Measurements from ENCODE around the gene DNASE1L3.

DNA sequence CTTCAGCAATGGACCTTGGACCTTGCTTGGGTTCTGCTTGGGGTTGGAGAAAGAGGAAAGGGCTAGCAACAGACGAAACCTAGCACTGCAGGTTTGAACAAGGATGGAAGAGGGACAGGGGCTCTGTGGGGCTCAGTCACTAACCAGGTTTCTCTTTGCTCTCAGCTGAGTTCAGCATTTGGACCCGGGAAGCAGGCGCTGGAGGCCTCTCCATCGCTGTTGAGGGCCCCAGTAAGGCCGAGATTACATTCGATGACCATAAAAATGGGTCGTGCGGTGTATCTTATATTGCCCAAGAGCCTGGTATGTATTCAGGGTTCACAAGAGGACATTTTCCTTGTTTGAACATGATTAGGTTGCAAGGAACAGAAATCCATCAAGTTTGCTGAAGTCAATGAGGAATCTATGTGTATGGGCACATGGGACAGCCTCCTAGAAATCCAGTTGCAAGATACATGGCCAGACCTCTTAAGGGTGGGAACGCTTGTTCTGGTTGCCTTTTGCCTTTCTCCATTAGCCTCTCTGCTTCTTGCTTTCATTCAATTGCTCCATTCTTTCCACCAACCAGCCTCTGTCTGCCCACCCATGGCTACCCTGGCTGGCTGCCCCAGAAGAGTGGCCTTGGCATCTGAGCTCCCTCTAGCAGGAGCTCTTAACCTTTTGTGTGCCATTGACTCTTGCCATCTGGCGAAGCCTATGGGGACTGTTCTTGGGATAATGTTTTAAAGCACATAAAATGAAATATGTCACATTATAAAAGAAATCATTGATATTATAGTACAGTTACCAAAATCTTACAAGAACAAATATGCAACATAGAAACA lies 55.9 kb downstream of the DNASE1L3 start:
- TF ChIP-seq GABPA (IDR thresholded peaks at IDR 0.05; ENCODE audit: borderline replicate concordance, insufficient read depth, low read length) (no peak), NRF1 (IDR thresholded peaks at IDR 0.05; ENCODE audit: low read depth, low read length) (no peak), CHD1 (IDR thresholded peaks at IDR 0.05; ENCODE audit: low read depth, low read length) (no peak), CHD2 (IDR thresholded peaks at IDR 0.05; ENCODE audit: low read length) (no peak), TAF1 (IDR thresholded peaks at IDR 0.05; ENCODE audit: low read depth, low read length) (no peak), ZNF274 (IDR thresholded peaks at IDR 0.05; ENCODE audit: borderline replicate concordance, extremely low read depth, low read length) (no peak), EZH2 (IDR thresholded peaks at IDR 0.05; ENCODE audit: low read depth, low read length, severe bottlenecking) (no peak), POLR2A (IDR thresholded peaks at IDR 0.05; ENCODE audit: control extremely low read depth in 1 of 2, low read depth in 2 of 2, low read length in 2 of 2) (no peak), KDM1A (IDR thresholded peaks at IDR 0.05; ENCODE audit: borderline replicate concordance, low read length) (no peak)
- TF ChIP-seq, protein P1, sequence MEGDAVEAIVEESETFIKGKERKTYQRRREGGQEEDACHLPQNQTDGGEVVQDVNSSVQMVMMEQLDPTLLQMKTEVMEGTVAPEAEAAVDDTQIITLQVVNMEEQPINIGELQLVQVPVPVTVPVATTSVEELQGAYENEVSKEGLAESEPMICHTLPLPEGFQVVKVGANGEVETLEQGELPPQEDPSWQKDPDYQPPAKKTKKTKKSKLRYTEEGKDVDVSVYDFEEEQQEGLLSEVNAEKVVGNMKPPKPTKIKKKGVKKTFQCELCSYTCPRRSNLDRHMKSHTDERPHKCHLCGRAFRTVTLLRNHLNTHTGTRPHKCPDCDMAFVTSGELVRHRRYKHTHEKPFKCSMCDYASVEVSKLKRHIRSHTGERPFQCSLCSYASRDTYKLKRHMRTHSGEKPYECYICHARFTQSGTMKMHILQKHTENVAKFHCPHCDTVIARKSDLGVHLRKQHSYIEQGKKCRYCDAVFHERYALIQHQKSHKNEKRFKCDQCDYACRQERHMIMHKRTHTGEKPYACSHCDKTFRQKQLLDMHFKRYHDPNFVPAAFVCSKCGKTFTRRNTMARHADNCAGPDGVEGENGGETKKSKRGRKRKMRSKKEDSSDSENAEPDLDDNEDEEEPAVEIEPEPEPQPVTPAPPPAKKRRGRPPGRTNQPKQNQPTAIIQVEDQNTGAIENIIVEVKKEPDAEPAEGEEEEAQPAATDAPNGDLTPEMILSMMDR (IDR thresholded peaks at IDR 0.05; ENCODE audit: control extremely low read depth in 1 of 3, insufficient read depth in 1 of 3, low read depth in 1 of 3, low read length in 3 of 3), result no peak
- TF ChIP-seq, protein P2, sequence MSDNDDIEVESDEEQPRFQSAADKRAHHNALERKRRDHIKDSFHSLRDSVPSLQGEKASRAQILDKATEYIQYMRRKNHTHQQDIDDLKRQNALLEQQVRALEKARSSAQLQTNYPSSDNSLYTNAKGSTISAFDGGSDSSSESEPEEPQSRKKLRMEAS (IDR thresholded peaks at IDR 0.05), result no peak

Measured in H1 (cell line).